Measurements from ENCODE around the gene CFAP77. TPM values are rescaled to one million over a fixed set of nuclear protein-coding genes. Genes with fewer than 3 reads are reported as not detected.

The CFAP77 gene
- polyA plus RNA-seq, 1 donor from 2014 or later = not detected

DNA sequence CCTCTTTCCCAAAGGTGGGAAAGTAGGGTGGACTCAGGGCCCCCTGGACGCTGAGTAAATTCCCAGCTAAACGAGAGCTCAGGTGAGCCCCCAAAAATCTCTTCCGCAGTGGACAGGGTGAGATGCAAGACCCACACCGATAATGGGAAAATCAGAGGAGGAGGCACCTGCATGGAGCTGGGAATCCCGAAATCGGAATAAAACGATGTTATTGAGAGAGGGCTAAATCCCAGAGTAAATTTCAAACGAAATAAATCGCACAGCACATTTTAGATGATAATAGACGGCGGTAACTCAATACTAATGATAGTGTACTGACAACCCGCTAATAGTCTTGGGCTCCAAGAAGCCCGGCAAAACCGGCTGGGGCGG, 169.4 kb downstream of the CFAP77 start:
- Histone ChIP-seq H3K4me3 (ENCODE audit: low read length) (no peak overlapping the region), H3K9ac (ENCODE audit: low read length) (no peak overlapping the region), H3K9me3 (ENCODE audit: low read length) (no peaks in the 10 kb centered on the region), H2AFZ (ENCODE audit: low read depth, low read length) (no peak overlapping the region), H3F3A (ENCODE audit: insufficient read depth, low read length, poor library complexity, severe bottlenecking) (no peaks in the 10 kb centered on the region), H4K20me1 (ENCODE audit: insufficient read depth) (no peaks in the 10 kb centered on the region), H3K4me2 (ENCODE audit: low read length) (no peak overlapping the region), H3K27me3 (ENCODE audit: insufficient read depth, low read depth, low read length) (peaks cover 93% of the 10 kb centered on the region), H3K79me2 (replicated peaks; ENCODE audit: insufficient read depth, low read length) (no peaks in the 10 kb centered on the region), H3K9me2 (ENCODE audit: insufficient read depth, low read length) (no peaks in the 10 kb centered on the region), H3K27ac (ENCODE audit: low read length) (no peak overlapping the region), H3K36me3 (ENCODE audit: insufficient read depth, low read length) (no peaks in the 10 kb centered on the region)
- TF ChIP-seq POLR2AphosphoS5 (IDR thresholded peaks at IDR 0.05) (peak; percentile 45), RAD21 (conservative IDR thresholded peaks at IDR 0.05) (no peak), TAF1 (IDR thresholded peaks at IDR 0.05; ENCODE audit: low read depth) (no peak)

GRCh38 chr9:132582276-132582785, 172.3 kb downstream of the CFAP77 start, which contains the start of gene BARHL1:
Gene BARHL1 (plus strand): TSS chr9:132582606. CDS start chr9:132582798, 192 bp downstream.
- no peaks in the 10 kb centered on the region for H3K79me2 ChIP-seq (replicated peaks; ENCODE audit: insufficient read depth, low read length)
- no peak within 1 kb of the TSS for H3K4me3 ChIP-seq (ENCODE audit: low read length)
- H2AFZ ChIP-seq (ENCODE audit: low read depth, low read length) = no peak within 1 kb of the TSS
- no peak within 1 kb of the TSS for H3K4me2 ChIP-seq (ENCODE audit: low read length)
- peaks cover 100% of the 10 kb centered on the region for H3K27me3 ChIP-seq (ENCODE audit: insufficient read depth, low read depth, low read length)
- no peaks in the 10 kb centered on the region for H3K9me2 ChIP-seq (ENCODE audit: insufficient read depth, low read length)
- TF ChIP-seq EZH2 (IDR thresholded peaks at IDR 0.05; ENCODE audit: borderline replicate concordance, insufficient read depth, low read length, poor library complexity, severe bottlenecking) (no peak), TAF1 (IDR thresholded peaks at IDR 0.05; ENCODE audit: low read depth) (no peak), POLR2AphosphoS5 (IDR thresholded peaks at IDR 0.05) (no peak), EP300 (conservative IDR thresholded peaks at IDR 0.05; ENCODE audit: poor library complexity, severe bottlenecking) (no peak), REST (IDR thresholded peaks at IDR 0.05; ENCODE audit: borderline replicate concordance) (no peak), SMC3 (conservative IDR thresholded peaks at IDR 0.05; ENCODE audit: poor library complexity) (no peak), MXI1 (conservative IDR thresholded peaks at IDR 0.05; ENCODE audit: poor library complexity, severe bottlenecking) (no peak), RAD21 (conservative IDR thresholded peaks at IDR 0.05) (no peak)
- TF ChIP-seq, protein P1, sequence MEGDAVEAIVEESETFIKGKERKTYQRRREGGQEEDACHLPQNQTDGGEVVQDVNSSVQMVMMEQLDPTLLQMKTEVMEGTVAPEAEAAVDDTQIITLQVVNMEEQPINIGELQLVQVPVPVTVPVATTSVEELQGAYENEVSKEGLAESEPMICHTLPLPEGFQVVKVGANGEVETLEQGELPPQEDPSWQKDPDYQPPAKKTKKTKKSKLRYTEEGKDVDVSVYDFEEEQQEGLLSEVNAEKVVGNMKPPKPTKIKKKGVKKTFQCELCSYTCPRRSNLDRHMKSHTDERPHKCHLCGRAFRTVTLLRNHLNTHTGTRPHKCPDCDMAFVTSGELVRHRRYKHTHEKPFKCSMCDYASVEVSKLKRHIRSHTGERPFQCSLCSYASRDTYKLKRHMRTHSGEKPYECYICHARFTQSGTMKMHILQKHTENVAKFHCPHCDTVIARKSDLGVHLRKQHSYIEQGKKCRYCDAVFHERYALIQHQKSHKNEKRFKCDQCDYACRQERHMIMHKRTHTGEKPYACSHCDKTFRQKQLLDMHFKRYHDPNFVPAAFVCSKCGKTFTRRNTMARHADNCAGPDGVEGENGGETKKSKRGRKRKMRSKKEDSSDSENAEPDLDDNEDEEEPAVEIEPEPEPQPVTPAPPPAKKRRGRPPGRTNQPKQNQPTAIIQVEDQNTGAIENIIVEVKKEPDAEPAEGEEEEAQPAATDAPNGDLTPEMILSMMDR (IDR thresholded peaks at IDR 0.05; ENCODE audit: poor library complexity, severe bottlenecking) = no peak
- H3K9me3 ChIP-seq (ENCODE audit: low read length) = no peaks in the 10 kb centered on the region
- no peak within 1 kb of the TSS for H3K9ac ChIP-seq (ENCODE audit: low read length)
- no peaks in the 10 kb centered on the region for H3F3A ChIP-seq (ENCODE audit: insufficient read depth, low read length, poor library complexity, severe bottlenecking)
- H4K20me1 ChIP-seq (ENCODE audit: insufficient read depth) = no peaks in the 10 kb centered on the region
- no peak within 1 kb of the TSS for H3K27ac ChIP-seq (ENCODE audit: low read length)
- H3K36me3 ChIP-seq (ENCODE audit: insufficient read depth, low read length) = no peaks in the 10 kb centered on the region
